Endodermal cell (in vitro differentiated cells): Measurements from ENCODE around the gene PLBD2. TPM values are rescaled to one million over a fixed set of nuclear protein-coding genes. Genes with fewer than 3 reads are reported as not detected.

Source experiments
- DNase-seq: peaks from one replicate; pipeline ENCODE4 v3.0.0-alpha.2; 2017
- H3K27ac ChIP-seq: 2 replicates; pipeline ENCODE4 v1.5.1; 2013; ENCODE audit warnings: mild to moderate bottlenecking, low read depth, low read length, moderate library complexity
- H3K27me3 ChIP-seq: 2 replicates; pipeline ENCODE4 v1.6.1; 2013; ENCODE audit warnings: mild to moderate bottlenecking, low read length, moderate library complexity; ENCODE audit not compliant: insufficient read depth, control insufficient read depth, poor library complexity, severe bottlenecking
- H3K36me3 ChIP-seq: 2 replicates; pipeline ENCODE4 v1.7.0; 2013; ENCODE audit warnings: mild to moderate bottlenecking, low read length, moderate library complexity; ENCODE audit not compliant: control insufficient read depth, insufficient read depth
- H3K4me1 ChIP-seq: one replicate; pipeline ENCODE4 v1.7.0; 2013; ENCODE audit warnings: low read length; ENCODE audit not compliant: control insufficient read depth, insufficient read depth
- H3K4me3 ChIP-seq: 2 replicates; pipeline ENCODE4 v1.5.1; 2013; ENCODE audit warnings: mild to moderate bottlenecking, low read length, moderate library complexity
- H3K9ac ChIP-seq: 2 replicates; pipeline ENCODE4 v1.6.1; 2013; ENCODE audit warnings: mild to moderate bottlenecking, low read length, moderate library complexity; ENCODE audit not compliant: poor library complexity, severe bottlenecking; ENCODE audit errors: extremely low read depth
- H3K9me3 ChIP-seq: 2 replicates; pipeline ENCODE4 v1.6.1; 2013; ENCODE audit warnings: mild to moderate bottlenecking, low read length, moderate library complexity; ENCODE audit not compliant: control insufficient read depth
- H3K27ac Mint-ChIP-seq: 2 replicates; pipeline ENCODE4 v1.8.0; 2020; ENCODE audit warnings: mixed read lengths
- H3K27me3 Mint-ChIP-seq: 2 replicates; pipeline ENCODE4 v1.8.0; 2021; ENCODE audit warnings: mild to moderate bottlenecking, mixed read lengths; ENCODE audit not compliant: insufficient read depth
- H3K36me3 Mint-ChIP-seq: 2 replicates; pipeline ENCODE4 v1.8.0; 2020; ENCODE audit warnings: low read depth, mixed read lengths
- H3K4me1 Mint-ChIP-seq: 2 replicates; pipeline ENCODE4 v1.8.0; 2020; ENCODE audit warnings: mixed read lengths
- H3K4me3 Mint-ChIP-seq: 2 replicates; pipeline ENCODE4 v1.8.0; 2020; ENCODE audit warnings: mild to moderate bottlenecking, moderate library complexity, mixed read lengths
- H3K9me3 Mint-ChIP-seq: 2 replicates; pipeline ENCODE4 v1.8.0; 2020; ENCODE audit warnings: mild to moderate bottlenecking, mixed read lengths
- WGBS, 2 experiments: methylation state at CpG; one replicate each; pipeline versions ENCODE4 v1.1.5 to v1.1.7; 2013; ENCODE audit warnings: missing lambda C conversion rate in 2 of 2, mixed read lengths in 1 of 2; ENCODE audit not compliant: insufficient coverage in 1 of 2, insufficient read length in 1 of 2; 5-methylcytosine and 5-hydroxymethylcytosine counted together
- total RNA-seq, 2 donors: library from RNA; stranded (reverse); fragmentation: NEBNext Ultra II Directional in 1 of 2; extraction: Animal tissue kit (Norgen Biotek cat#: 25700) in 1 of 2; gene quantifications; 2 replicates in 1 of 2; 3 replicates in 1 of 2; pipeline ENCODE4 v1.2.1, GENCODE V29; 2021
- TF ChIP-seq, protein P1 (sequence below): fragments of 200-600 bp; sonication (generic); conservative IDR thresholded peaks from 2 replicates; pipeline ENCODE4 v1.5.0; 2021; ENCODE audit warnings: antibody characterized with exemption, mild to moderate bottlenecking

Gene PLBD2
- total RNA-seq, 2 donors from 2014 or later: 19.6 to 27.6 TPM

DNA sequence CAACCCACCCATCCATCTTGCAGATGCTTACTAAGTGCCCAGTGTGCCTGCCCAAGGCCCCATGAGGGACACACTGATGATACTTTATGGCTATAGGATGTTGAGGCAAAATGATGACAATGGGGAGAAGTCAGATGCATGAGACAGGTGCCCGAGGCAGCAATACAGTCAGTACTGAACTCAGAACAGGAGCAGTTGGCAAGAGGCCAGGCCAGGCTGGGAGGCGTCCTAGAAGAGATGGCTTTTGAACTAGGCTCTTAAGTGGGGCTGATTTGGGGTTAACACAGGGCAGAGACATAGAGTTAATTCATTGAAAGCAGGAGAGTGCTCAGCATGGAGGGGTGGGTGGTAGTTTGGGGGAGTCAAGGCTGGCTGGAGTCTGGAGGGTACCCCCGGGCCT is 15.6 kb downstream of the PLBD2 start:
- DNase-seq: no peak
- WGBS, 2 experiments: 81 to 95% methylated on average over 3 of the region's 3 CpGs

DNA sequence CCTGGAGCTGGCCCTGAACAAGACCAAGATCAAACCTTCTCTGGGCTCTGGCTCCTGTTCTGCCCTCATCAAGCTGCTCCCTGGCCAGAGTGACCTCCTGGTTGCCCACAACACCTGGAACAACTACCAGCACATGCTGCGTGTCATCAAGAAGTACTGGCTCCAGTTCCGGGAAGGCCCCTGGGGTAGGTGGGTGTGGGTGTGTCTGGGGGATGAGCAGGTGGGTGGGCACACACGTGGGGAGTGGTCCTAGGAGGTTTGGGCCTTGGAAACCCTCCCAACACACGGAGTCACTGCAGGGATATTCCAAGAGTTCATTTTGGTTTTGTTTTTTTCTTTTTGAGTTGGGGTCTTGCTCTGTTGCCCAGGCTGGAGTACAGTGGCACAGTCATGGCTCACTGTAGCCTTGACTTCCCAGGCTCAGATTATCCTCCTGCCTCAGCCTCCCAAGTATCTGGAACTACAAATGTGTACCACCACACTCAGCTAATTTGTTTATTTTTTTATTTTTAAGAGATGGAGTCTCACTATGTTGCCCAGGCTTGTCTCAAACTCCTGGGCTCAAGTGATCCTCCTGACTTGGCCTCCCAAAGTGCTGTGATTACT is 16.5 kb downstream of the PLBD2 start:
- no peak overlapping the region for H3K9ac ChIP-seq
- no peaks in the 10 kb centered on the region for H3K9me3 ChIP-seq
- Mint-ChIP-seq H3K9me3 (no peaks in the 10 kb centered on the region), H3K36me3 (peaks cover 31% of the 10 kb centered on the region), H3K4me3 (no peak overlapping the region), H3K27me3 (no peaks in the 10 kb centered on the region), H3K27ac (no peak overlapping the region), H3K4me1 (no peaks in the 10 kb centered on the region)
- H3K4me3 ChIP-seq: no peak overlapping the region
- no peak for DNase-seq
- TF ChIP-seq, protein P1, sequence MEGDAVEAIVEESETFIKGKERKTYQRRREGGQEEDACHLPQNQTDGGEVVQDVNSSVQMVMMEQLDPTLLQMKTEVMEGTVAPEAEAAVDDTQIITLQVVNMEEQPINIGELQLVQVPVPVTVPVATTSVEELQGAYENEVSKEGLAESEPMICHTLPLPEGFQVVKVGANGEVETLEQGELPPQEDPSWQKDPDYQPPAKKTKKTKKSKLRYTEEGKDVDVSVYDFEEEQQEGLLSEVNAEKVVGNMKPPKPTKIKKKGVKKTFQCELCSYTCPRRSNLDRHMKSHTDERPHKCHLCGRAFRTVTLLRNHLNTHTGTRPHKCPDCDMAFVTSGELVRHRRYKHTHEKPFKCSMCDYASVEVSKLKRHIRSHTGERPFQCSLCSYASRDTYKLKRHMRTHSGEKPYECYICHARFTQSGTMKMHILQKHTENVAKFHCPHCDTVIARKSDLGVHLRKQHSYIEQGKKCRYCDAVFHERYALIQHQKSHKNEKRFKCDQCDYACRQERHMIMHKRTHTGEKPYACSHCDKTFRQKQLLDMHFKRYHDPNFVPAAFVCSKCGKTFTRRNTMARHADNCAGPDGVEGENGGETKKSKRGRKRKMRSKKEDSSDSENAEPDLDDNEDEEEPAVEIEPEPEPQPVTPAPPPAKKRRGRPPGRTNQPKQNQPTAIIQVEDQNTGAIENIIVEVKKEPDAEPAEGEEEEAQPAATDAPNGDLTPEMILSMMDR: no peak
- no peaks in the 10 kb centered on the region for H3K27me3 ChIP-seq
- no peak overlapping the region for H3K27ac ChIP-seq
- 92% methylated on average over 3 of the region's 4 CpGs; no CpG with 5 or more reads in 1 of the 2 experiments for WGBS, 2 experiments
- no peaks in the 10 kb centered on the region for H3K4me1 ChIP-seq
- H3K36me3 ChIP-seq: peaks cover 17% of the 10 kb centered on the region

More for the DNA sequence above, 15.6 kb downstream of the PLBD2 start:
- Histone ChIP-seq H3K36me3 (peaks cover 17% of the 10 kb centered on the region), H3K9ac (no peak overlapping the region), H3K9me3 (no peaks in the 10 kb centered on the region), H3K4me3 (no peak overlapping the region), H3K27ac (no peak overlapping the region), H3K4me1 (no peaks in the 10 kb centered on the region), H3K27me3 (no peaks in the 10 kb centered on the region)
- H3K27me3 Mint-ChIP-seq: no peaks in the 10 kb centered on the region
- no peak overlapping the region for H3K4me3 Mint-ChIP-seq
- TF ChIP-seq, protein P1: no peak
- H3K36me3 Mint-ChIP-seq: peaks cover 31% of the 10 kb centered on the region
- no peak overlapping the region for H3K27ac Mint-ChIP-seq
- H3K4me1 Mint-ChIP-seq: no peaks in the 10 kb centered on the region
- no peaks in the 10 kb centered on the region for H3K9me3 Mint-ChIP-seq

GRCh38 chr12:113378291-113378690 is 19.9 kb downstream of the PLBD2 start:
- WGBS, 2 experiments: 83 to 94% methylated on average over 1 to 3 of the region's 3 CpGs
- H3K27ac ChIP-seq: no peak overlapping the region
- peaks cover 17% of the 10 kb centered on the region for H3K36me3 ChIP-seq
- Mint-ChIP-seq H3K4me3 (no peak overlapping the region), H3K9me3 (no peaks in the 10 kb centered on the region), H3K27ac (no peak overlapping the region), H3K36me3 (peaks cover 26% of the 10 kb centered on the region), H3K27me3 (no peaks in the 10 kb centered on the region), H3K4me1 (no peaks in the 10 kb centered on the region)
- no peaks in the 10 kb centered on the region for H3K4me1 ChIP-seq
- no peak overlapping the region for H3K4me3 ChIP-seq
- no peaks in the 10 kb centered on the region for H3K9me3 ChIP-seq
- no peak for DNase-seq
- H3K9ac ChIP-seq: no peak overlapping the region
- H3K27me3 ChIP-seq: no peaks in the 10 kb centered on the region
- TF ChIP-seq, protein P1: no peak
